HepG2 (cell line): ENCODE results near the gene SYVN1. TPM values are rescaled to one million over a fixed set of nuclear protein-coding genes. Genes with fewer than 3 reads are reported as not detected.

Source experiments
- CSRNP2 ChIP-seq: sonication (generic); formaldehyde crosslinking; conservative IDR thresholded peaks from 2 replicates; pipeline ENCODE4 v1.8.0; 2022; ENCODE audit warnings: low read depth, missing genetic modification reagents
- ETV6 ChIP-seq: sonication (generic); formaldehyde crosslinking; conservative IDR thresholded peaks from 2 replicates; pipeline ENCODE4 v1.4.0; 2020; ENCODE audit warnings: missing genetic modification reagents
- FUBP1 ChIP-seq: sonication (generic); formaldehyde crosslinking; IDR thresholded peaks from 2 replicates; pipeline ENCODE4 v1.5.1; 2020; ENCODE audit warnings: missing genetic modification reagents, mild to moderate bottlenecking, borderline replicate concordance
- KMT2B ChIP-seq: IDR thresholded peaks from 2 replicates; pipeline ENCODE4 v1.6.1; 2016; ENCODE audit warnings: missing genetic modification reagents, missing compliant biosample characterization
- NCOA2 ChIP-seq: sonication (generic); formaldehyde crosslinking; IDR thresholded peaks from 2 replicates; pipeline ENCODE4 v1.8.0; 2022; ENCODE audit warnings: inconsistent platforms
- NPAS2 ChIP-seq: sonication (generic); formaldehyde crosslinking; IDR thresholded peaks from 2 replicates; pipeline ENCODE4 v1.8.0; 2022; ENCODE audit warnings: mild to moderate bottlenecking, missing genetic modification reagents, borderline replicate concordance
- NR2C2 ChIP-seq: sonication (generic); formaldehyde crosslinking; IDR thresholded peaks from 2 replicates; pipeline ENCODE4 v1.4.0; 2020; ENCODE audit warnings: missing genetic modification reagents, mild to moderate bottlenecking, moderate library complexity, borderline replicate concordance
- RBM39 ChIP-seq: fragments of 200-400 bp; formaldehyde crosslinking; IDR thresholded peaks from one replicate; pipeline ENCODE4 v1.6.1; 2018; ENCODE audit warnings: antibody characterized with exemption, mild to moderate bottlenecking, low read depth, low read length; ENCODE audit not compliant: poor library complexity, severe bottlenecking
- SMAD1 ChIP-seq: sonication (generic); formaldehyde crosslinking; IDR thresholded peaks from 2 replicates; pipeline ENCODE4 v1.4.0; 2020; ENCODE audit warnings: missing genetic modification reagents, low read depth, mild to moderate bottlenecking, borderline replicate concordance
- SP4 ChIP-seq: sonication (generic); formaldehyde crosslinking; IDR thresholded peaks from 2 replicates; pipeline ENCODE4 v1.8.1; 2023; ENCODE audit warnings: mild to moderate bottlenecking, missing genetic modification reagents
- YEATS2 ChIP-seq: sonication (generic); formaldehyde crosslinking; IDR thresholded peaks from 2 replicates; pipeline ENCODE4 v1.4.0; 2020; ENCODE audit warnings: missing genetic modification reagents, borderline replicate concordance
- ZFP82 ChIP-seq: sonication (generic); formaldehyde crosslinking; IDR thresholded peaks from 2 replicates; pipeline ENCODE4 v1.5.1; 2020; ENCODE audit warnings: mild to moderate bottlenecking, missing genetic modification reagents, borderline replicate concordance
- ZNF292 ChIP-seq: sonication (generic); formaldehyde crosslinking; IDR thresholded peaks from 2 replicates; pipeline ENCODE4 v1.8.1; 2022; ENCODE audit warnings: mild to moderate bottlenecking, low read depth, missing genetic modification reagents, borderline replicate concordance
- ZNF567 ChIP-seq: sonication (generic); formaldehyde crosslinking; IDR thresholded peaks from 2 replicates; pipeline ENCODE4 v1.8.1; 2023; ENCODE audit warnings: mild to moderate bottlenecking, missing genetic modification reagents, borderline replicate concordance
- ZNF570 ChIP-seq: sonication (generic); formaldehyde crosslinking; IDR thresholded peaks from 2 replicates; pipeline ENCODE4 v1.4.0; 2020; ENCODE audit warnings: mild to moderate bottlenecking, missing genetic modification reagents, borderline replicate concordance
- polyA plus RNA-seq, 8 experiments: library from polyadenylated mRNA; depleted of rRNA in 3 of 8; stranded (reverse) in 7 of 8; unstranded in 1 of 8; fragments of >200 nt; fragmentation: Illumina TruSeq in 4 of 8; extraction: Trizol in 4 of 8; gene quantifications; 2 replicates each; pipeline versions ENCODE4 v1.2.1 to v1.2.3, GENCODE V29; 2011 to 2016; ENCODE audit warnings: low read depth in 4 of 8, missing spikeins in 1 of 8, mixed read lengths in 1 of 8; ENCODE audit not compliant: insufficient read depth in 1 of 8
- total RNA-seq, 5 experiments: library from RNA; depleted of rRNA; stranded (reverse); fragments of >200 nt; fragmentation: Illumina TruSeq; extraction: Trizol; gene quantifications; 2 replicates each; pipeline ENCODE4 v1.2.3, GENCODE V29; 2016; ENCODE audit warnings: low read depth in 1 of 5
- TF ChIP-seq, protein P1 (sequence below): sonication (generic); formaldehyde crosslinking; IDR thresholded peaks from 2 replicates; pipeline ENCODE4 v1.8.0; 2022; ENCODE audit warnings: mild to moderate bottlenecking, missing genetic modification reagents, moderate library complexity
- TF ChIP-seq, protein P2 (sequence below): sonication (generic); formaldehyde crosslinking; IDR thresholded peaks from 2 replicates; pipeline ENCODE4 v1.4.0; 2020; ENCODE audit warnings: missing genetic modification reagents, borderline replicate concordance
- TF ChIP-seq, protein P3 (sequence below): IDR thresholded peaks from 2 replicates; pipeline ENCODE4 v1.6.1; 2016; ENCODE audit warnings: missing biosample characterization, missing genetic modification reagents, low read depth
- TF ChIP-seq, protein P4 (sequence below): sonication (generic); formaldehyde crosslinking; IDR thresholded peaks from 2 replicates; pipeline ENCODE4 v1.8.1; 2023; ENCODE audit warnings: missing genetic modification reagents, mild to moderate bottlenecking, borderline replicate concordance

SYVN1 gene
- total and polyA plus RNA-seq, 2 of the 13 experiments (the other 11 are each of a cell fraction or from before 2014, with no cell fraction given): 10.3 to 22.5 TPM

DNA sequence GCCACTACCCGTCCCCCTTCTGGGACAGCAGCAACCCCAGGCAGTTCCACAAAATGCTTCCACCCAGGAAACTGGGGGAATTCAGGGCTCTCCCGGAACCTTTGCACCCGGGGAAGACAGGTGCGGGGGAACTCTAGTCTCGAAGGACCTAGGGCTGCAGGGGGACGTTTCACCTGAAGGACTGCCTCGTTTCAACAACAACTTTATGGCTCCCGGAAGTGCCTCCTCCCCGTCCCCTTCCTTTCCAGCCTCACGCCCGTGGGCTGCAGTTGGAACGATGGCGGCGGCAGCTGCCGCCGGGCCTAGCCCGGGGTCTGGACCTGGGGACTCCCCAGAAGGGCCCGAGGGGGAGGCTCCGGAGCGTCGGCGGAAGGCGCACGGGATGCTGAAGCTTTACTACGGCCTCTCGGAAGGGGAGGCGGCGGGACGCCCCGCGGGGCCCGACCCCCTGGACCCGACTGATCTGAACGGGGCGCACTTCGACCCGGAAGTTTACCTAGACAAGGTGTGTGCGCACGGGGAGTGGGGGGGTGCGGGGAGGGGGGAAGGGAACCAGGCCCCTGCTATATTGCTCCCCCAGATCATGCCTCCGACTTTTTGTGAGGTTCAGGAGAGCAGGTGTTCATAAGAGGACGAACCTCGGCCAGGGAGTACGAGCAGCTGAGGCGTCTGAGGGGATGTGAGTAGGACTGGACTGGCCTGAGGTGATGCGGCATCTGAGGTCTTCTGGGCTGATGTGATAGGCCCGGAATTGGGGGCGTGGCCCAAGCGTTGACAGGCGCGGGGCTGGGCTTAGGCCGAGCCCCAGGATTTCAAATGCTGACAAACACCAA, 38.1 kb downstream of the SYVN1 start, which contains the start of gene VPS51 (continued):
- no peak for TF ChIP-seq ZNF570
- TF ChIP-seq, protein P1, sequence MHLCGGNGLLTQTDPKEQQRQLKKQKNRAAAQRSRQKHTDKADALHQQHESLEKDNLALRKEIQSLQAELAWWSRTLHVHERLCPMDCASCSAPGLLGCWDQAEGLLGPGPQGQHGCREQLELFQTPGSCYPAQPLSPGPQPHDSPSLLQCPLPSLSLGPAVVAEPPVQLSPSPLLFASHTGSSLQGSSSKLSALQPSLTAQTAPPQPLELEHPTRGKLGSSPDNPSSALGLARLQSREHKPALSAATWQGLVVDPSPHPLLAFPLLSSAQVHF: no peak
- peak; percentile 48; the same call in 1 of the 2 replicates for TF ChIP-seq NCOA2
- TF ChIP-seq FUBP1 (CRISPR knock-in tag): no peak
- TF ChIP-seq, protein P2, sequence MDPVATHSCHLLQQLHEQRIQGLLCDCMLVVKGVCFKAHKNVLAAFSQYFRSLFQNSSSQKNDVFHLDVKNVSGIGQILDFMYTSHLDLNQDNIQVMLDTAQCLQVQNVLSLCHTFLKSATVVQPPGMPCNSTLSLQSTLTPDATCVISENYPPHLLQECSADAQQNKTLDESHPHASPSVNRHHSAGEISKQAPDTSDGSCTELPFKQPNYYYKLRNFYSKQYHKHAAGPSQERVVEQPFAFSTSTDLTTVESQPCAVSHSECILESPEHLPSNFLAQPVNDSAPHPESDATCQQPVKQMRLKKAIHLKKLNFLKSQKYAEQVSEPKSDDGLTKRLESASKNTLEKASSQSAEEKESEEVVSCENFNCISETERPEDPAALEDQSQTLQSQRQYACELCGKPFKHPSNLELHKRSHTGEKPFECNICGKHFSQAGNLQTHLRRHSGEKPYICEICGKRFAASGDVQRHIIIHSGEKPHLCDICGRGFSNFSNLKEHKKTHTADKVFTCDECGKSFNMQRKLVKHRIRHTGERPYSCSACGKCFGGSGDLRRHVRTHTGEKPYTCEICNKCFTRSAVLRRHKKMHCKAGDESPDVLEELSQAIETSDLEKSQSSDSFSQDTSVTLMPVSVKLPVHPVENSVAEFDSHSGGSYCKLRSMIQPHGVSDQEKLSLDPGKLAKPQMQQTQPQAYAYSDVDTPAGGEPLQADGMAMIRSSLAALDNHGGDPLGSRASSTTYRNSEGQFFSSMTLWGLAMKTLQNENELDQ: no peak
- TF ChIP-seq NPAS2 (CRISPR knock-in tag): no peak
- peak; percentile 86 for TF ChIP-seq KMT2B (CRISPR knock-in tag)
- TF ChIP-seq CSRNP2 (CRISPR knock-in tag): no peak
- TF ChIP-seq YEATS2 (CRISPR knock-in tag): peak; percentile 91
- TF ChIP-seq, protein P3, sequence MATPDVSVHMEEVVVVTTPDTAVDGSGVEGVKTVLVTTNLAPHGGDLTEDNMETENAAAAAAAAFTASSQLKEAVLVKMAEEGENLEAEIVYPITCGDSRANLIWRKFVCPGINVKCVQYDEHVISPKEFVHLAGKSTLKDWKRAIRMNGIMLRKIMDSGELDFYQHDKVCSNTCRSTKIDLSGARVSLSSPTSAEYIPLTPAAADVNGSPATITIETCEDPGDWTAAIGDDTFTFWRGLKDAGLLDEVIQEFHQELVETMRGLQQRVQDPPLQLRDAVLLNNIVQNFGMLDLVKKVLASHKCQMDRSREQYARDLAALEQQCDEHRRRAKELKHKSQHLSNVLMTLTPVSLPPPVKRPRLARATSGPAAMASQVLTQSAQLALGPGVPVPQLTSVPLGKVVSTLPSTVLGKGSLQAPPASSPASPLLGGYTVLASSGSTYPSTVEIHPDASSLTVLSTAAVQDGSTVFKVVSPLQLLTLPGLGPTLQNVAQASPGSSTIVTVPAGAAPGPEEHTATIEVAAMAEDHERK (CRISPR knock-in tag): no peak
- TF ChIP-seq SMAD1 (CRISPR knock-in tag): no peak
- peak; percentile 77 for TF ChIP-seq SP4 (CRISPR knock-in tag)
- no peak; the same call in 1 of the 2 replicates for TF ChIP-seq ZNF567
- TF ChIP-seq ETV6 (CRISPR knock-in tag): peak; percentile 52; the same call in 1 of the 2 replicates
- no peak for TF ChIP-seq ZNF292 (CRISPR knock-in tag)
- TF ChIP-seq RBM39: peak; percentile 91
- peak; percentile 99 for TF ChIP-seq NR2C2
- peak; percentile 94 for TF ChIP-seq ZFP82
- TF ChIP-seq, protein P4, sequence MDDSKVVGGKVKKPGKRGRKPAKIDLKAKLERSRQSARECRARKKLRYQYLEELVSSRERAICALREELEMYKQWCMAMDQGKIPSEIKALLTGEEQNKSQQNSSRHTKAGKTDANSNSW (CRISPR knock-in tag): no peak; the same call in 1 of the 2 replicates
